ENCODE data around the gene ADD1. TPM values are rescaled to one million over a fixed set of nuclear protein-coding genes. Genes with fewer than 3 reads are reported as not detected.

The ADD1 gene
- polyA plus RNA-seq, 5 donors: 260 to 305 (median 286) TPM

DNA sequence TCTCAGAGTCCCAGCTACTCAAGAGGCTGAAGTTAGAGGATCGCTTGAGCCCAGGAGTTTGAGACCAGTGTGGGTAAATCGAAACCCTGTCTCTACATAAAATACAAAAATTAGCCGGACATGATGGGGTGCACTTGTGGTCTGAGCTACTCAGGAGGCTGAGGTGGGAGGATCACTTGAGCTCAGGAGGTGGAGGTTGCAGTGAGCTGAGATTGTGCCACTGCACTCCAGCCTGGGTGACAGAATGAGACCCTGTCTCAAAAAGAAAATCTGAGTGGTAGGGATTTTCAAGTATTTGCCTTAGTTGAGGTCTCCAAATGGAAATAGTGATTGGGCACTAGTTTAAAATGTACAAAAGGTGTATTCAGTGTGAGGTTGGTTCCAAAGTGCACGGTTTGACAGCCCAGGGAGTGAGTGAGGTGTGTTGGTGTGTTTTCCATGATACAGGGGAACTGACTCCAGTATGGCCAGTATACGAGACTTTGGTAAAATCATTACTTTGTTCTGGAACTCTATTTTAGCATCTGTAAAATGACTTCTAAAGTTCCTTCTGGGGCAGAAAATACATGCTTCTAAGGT, 13.8 kb downstream of the ADD1 start:
- DNase-seq: no peak

DNA sequence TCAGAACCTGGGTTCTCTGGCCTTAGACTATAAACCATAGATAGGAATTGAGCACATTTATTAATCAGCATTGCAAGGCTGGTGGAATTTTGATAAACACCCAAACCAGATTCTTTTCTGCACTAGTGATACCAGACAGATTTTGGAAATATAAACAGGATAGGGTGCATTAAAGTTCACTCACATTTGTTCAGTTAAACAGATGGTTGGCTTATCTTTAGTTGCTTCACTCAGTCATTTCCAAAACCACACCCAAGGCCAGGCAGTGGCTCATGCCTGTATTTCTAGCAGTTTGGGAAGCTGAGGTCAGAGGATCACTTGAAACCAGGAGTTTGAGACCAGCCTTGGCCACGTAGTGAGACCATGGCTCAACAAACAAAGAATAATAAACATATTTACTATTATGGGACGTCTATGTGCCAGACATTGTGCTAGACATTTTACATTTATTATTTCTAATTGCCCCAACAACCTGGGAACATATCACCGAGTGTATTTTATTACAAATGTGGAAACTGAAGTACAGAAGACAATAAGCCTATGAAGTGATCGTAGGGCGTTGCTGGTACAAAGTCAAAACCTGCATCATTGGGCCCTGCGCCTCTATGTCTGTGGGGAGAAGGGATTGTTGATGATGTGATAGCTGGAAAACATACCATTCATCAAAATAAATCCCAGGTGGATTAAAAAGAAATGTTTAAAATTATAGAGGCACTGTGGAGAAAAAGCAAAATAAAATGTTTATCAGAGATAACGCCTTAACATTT, 15.0 kb downstream of the ADD1 start:
- no peak for DNase-seq

DNA sequence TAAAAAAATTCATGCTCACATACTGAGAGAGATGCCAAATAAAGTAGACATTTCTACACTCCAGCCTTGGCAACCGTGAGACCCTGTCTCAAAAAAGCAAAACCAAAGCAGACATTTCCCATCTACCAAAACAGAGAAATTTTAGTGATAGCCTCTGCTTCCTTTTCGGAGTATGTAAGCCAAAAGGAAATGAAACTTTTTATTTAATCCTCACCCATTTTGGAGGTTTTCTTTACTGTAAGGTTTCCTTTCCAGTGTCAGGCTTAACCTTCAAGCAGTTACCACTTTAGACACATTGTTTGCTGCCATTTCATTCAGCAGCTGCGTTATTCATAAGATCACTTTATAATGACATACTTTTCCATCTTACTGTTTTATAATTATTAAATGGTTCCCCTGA, 15.9 kb downstream of the ADD1 start:
- DNase-seq: no peak

DNA sequence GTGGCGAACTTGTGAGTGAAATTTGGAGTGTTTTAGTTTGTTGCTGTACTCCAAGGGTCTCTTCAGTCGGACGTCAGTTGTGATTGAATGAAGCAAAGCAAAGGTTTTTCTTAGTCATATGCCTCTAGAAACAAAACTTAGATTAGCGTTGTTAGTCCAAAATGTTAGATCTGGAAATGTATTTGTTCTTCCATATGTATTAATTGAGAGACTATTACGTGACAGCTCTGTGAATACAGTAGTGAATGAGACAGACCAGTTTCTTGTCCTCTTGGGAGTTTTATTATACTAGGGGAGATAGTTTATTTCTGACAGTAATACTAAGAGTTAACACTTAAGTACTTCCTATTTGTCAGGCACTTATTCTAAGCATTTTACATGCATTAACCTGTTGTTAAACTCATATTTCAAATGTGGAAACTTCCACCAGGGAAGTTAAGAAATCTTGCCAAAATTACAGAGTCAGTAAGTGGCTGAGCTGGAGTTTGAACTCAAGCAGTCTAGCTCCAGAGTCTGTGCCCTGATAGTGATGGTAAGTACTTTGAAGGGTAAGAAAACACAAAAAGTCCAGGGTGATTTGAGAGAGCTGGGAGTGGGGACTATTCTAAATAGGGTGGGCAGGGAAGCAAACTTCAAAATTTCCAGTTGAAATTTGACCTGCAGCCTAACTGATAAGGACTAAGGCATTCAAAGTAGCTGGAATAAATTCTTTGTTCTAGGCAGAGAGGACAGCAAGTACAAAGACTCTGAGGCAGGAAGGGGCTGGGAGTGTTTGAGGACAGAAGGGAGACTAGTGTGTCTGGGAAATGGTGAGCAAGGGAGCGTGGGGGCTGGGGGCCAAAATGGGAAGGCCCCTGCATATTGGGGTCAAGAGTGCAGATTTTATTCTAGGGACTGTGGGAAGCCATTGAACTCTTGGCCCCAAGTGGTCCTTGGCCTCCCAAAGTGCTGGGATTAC, 17.0 kb downstream of the ADD1 start:
- DNase-seq: no peak

DNA sequence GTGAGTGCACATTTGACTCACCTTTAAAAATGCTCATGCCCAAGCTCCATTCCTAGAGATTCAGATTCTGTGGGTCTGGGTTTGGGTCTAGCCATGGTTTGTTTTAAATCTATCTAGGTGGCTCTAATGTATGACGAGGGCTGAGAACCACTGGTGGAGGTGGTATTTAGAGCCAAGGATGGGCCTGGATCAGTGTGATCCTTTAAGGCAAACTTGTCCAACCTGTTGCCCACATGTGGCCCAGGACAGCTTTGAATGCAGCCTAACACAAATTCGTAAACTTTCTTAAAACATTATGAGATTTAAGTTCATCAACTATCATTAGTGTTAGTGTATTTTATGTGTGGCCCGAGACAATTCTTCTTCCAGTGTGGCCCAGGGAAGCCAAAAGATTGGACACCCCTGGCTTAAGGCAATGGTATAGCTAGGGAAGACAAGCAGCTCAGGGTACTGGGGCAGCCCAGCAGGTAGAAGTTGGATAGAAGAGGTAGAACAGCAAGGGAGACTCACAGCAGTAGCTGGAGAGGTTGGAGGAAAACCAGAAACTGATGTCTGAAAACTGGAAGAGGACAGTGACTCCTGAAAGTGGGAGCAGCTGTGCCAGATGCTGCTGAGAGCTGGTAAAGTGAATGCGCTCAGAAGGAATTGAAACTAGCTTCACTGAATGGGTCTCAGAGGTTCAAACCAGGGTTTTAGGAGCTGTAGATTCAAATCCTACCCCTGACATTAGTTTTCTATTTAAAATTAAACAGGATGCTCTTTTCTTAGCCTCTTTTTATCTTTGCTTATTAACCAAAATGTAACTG, 18.2 kb downstream of the ADD1 start:
- DNase-seq: no peak

GRCh38 chr4:2862528-2862927, 18.9 kb downstream of the ADD1 start:
- DNase-seq: no peak

GRCh38 chr4:2863649-2864048, 20.0 kb downstream of the ADD1 start:
- DNase-seq: no peak

DNA sequence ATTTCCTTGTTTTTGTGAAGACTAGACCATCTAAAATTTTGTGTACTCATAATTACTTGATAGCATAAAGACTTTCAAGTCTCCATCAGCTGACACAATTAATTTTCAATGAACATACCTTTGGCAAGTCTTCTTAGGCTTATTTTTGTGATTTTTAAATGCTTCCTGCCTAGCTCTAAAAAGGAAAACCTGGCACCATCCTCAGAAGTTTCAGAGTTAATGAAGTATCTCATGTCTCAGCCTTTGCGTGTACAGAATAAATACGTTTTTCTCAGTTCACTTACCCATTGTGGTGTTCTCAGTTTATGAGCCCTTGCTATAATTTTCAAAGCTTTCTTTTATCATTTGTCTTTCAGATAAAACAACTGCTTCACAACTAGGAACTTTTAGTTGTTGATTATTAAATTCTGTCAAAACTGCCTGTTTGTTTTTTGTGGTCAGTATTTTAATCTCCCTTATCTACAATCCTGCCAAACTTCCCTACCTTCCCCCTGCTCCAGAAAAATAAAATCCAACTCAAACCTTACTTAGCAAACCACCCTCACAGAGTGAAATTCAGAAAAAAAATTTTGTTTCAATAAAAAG, 21.6 kb downstream of the ADD1 start:
- no peak for DNase-seq

DNA sequence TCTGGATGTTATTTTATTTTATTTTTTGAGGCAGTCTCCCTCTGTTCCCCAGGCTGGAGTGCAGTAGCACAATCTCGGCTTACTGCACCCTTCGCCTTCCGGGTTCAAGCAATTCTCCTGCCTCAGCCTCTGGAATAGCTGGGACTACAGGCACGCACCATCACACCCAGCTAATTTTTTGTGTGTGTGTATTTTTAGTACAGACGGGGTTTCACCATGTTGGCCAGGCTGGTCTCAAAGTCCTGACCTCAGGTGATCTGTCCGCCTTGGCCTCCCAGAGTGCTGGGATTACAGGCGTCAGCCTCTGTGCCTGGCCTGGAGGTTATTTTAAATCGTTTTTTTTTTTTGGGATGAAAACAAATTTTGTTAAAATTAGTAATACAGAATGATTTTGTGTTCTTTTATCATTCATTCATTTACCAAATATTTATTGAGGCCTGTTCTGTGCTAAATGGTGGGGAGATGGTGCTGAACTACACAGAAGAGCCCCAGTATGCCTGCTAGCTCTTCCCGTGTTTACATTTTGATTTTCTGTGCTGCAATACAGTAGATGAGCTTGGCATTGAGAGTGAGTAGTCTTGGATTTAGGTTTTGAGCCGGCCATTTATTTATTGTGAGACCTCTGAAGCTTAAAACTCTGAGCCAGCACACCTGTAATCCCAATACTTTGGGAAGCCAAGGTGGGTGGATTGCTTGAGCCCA, 22.7 kb downstream of the ADD1 start:
- no peak for DNase-seq

DNA sequence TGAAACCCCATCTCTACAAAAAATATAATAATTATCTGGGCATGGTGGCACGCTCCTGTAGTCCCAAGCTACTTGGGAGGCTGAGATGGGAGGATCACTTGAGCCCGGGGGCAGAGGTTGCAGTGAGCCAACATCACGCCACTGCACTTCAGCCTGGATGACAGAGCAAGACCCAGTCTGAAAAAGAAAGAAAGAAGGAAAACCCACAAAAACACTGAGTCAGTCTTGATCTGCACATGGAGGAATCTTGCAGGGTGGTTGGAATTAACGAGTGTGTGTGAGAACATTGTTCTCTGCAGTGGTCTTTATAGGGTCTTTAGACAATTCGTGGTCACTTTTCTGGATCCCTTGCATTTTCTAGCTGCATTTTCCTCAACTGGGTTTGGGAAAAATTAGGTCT, 23.2 kb downstream of the ADD1 start:
- no peak for DNase-seq

DNA sequence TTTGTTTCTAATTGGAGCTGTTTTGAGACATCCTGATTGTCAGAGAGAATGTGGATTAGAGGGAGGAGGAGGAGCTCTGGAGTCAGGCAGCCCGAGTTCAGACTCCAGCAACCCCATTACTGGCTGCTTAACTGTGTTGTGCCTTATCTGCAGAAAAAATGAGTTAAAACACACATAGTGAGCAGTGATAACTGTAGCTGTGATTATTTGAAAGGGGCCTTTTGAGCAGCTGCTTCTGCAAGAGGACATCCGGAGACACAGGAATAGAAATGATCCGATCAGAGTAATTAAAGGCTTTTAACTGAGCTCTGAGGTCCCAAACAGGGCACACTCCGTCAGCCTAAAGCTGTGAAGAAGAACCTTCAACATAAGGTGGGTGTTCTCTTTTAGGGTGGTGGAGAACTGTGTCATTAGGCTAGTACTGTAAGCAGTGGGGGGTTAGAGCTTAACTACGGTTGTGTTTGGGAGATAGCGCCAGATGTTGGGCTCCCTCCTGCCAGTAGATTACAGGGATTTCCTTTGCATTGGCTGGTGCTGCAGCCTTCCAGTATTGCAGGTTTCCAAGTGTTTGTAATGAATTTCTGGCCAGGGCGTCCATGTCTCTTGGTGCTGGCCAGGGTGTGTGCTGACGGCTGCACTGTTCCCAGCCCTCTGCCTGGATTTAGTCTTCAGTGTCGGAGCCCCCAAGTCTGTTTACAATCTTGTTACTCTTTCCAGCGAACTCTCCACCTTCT, 24.3 kb downstream of the ADD1 start:
- peak; percentile 55 to 59 for DNase-seq

GRCh38 chr4:2868877-2869487, 25.3 kb downstream of the ADD1 start:
- DNase-seq: no peak

DNA sequence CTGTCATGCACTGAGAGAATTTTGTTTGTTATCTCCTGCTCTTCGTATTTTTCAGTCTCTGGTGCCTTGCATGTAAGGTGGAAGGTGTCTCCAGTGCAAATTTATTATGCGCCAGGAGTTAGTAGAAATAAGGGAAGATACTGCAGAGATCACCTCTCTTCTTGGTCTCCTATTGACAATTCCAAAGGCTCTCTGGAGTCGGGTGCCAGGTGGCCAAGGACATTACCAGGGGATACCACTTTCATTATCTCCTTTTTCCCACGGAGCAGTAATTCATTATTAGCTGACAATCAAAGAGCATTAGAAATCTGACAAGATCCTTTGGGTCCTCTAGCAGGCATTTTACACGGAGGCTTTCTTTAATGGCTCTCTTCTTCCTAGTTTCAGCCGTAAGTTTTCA, 26.0 kb downstream of the ADD1 start:
- DNase-seq: no peak

- no peak for DNase-seq
These were observed 26.4 kb downstream of the ADD1 start for GRCh38 chr4:2870082-2870481.

- DNase-seq: no peak
These were observed 27.8 kb downstream of the ADD1 start for GRCh38 chr4:2871466-2871865.

DNA sequence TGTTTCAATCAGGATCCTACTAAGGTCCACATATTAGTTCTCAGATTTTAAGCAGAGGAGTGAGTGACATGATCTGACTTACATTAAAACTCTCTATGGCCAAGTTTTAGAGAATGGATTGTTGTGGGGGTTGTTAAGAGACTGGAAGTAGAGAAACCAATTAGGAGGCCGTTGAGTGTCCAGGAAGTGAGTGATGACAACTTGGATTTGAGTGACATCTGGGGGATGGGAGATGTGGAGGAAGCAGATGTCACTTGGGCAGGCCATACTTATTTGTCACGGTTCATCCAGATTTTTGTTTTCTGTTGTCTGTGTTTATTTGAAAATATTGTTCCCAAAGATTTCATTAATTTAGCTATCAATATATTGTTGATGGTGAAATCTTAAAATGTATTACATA, 28.3 kb downstream of the ADD1 start:
- no peak for DNase-seq

GRCh38 chr4:2873329-2873728, 29.7 kb downstream of the ADD1 start:
- no peak for DNase-seq

DNA sequence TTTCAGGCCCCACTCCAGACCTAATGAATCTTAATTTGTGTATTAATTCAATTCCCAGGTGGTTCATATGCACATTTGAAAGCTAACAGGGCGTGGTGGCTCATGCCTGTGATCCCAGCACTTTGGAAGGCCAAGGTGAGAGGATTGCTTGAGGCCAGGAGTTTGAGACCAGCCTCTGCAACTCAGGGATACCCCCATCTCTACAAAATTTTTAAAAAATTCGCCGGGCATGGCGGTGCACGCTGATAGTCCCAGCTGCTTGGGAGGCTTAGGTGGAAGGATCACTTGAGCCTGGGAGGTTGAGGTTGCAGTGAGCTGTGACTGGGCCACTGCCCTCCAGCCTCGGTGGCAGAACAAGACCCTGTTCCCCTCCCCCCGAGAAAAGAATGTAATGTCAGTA, 31.2 kb downstream of the ADD1 start:
- no peak for DNase-seq

DNA sequence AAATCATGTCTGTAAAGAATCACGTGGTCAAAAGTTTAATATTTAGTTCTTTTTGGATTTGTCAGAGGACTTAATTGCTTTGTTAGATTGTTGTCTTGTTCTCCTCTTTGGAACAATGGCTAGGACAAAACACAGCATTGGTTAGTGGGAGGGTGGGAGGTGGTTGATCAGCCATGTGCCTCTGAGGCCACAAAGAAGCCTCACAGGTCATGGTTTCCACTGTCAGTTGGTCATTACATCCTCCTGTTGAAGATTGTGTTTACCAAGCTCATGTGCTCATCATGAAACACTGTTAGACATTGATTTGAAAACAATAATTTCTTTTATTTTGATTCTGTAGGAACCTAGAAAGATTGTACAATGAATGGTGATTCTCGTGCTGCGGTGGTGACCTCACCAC, 31.9 kb downstream of the ADD1 start:
- DNase-seq: no peak

- no peak for DNase-seq
These were observed 34.7 kb downstream of the ADD1 start for GRCh38 chr4:2878346-2878745.
